K562 (cell line): Measurements from ENCODE around the gene FAM89B. TPM values are rescaled to one million over a fixed set of nuclear protein-coding genes. Genes with fewer than 3 reads are reported as not detected.

Experiments
- CHD4 ChIP-seq: fragments of 200-600 bp; sonication (generic); IDR thresholded peaks from 3 replicates; pipeline ENCODE4 v1.6.1; 2012; ENCODE audit warnings: low read depth, mild to moderate bottlenecking, mixed read lengths, low read length, inconsistent platforms; ENCODE audit not compliant: insufficient read depth, insufficient replicate concordance, poor library complexity, severe bottlenecking
- CREM ChIP-seq: IDR thresholded peaks from 2 replicates; pipeline ENCODE4 v1.6.1; 2014; ENCODE audit warnings: antibody characterized with exemption, low read depth
- FOXP1 ChIP-seq: sonication (generic); formaldehyde crosslinking; IDR thresholded peaks from 2 replicates; pipeline ENCODE4 v1.8.0; 2022; ENCODE audit warnings: mild to moderate bottlenecking, missing genetic modification reagents
- L3MBTL2 ChIP-seq: fragments of 450-650 bp; IDR thresholded peaks from 2 replicates; pipeline ENCODE4 v1.6.1; 2016; ENCODE audit warnings: mild to moderate bottlenecking, moderate library complexity
- MTA3 ChIP-seq: fragments of 450-650 bp; formaldehyde crosslinking; IDR thresholded peaks from 2 replicates; pipeline ENCODE4 v1.6.1; 2017; ENCODE audit warnings: mild to moderate bottlenecking, borderline replicate concordance
- MYBL2 ChIP-seq, 2 experiments: fragments of 450-650 bp in 1 of 2; sonication (generic) in 1 of 2; formaldehyde crosslinking in 1 of 2; IDR thresholded peaks; 2 replicates each; pipeline versions ENCODE4 v1.6.1 to v1.8.1; 2017 to 2022; ENCODE audit warnings: borderline replicate concordance in 1 of 2, inconsistent platforms in 1 of 2, low read depth in 1 of 2, mild to moderate bottlenecking in 1 of 2, missing genetic modification reagents in 1 of 2, moderate library complexity in 1 of 2
- RBM25 ChIP-seq: fragments of 200-400 bp; formaldehyde crosslinking; IDR thresholded peaks from 2 replicates; pipeline ENCODE4 v1.6.1; 2018; ENCODE audit warnings: low read length, low read depth, moderate library complexity; ENCODE audit not compliant: severe bottlenecking
- SRF ChIP-seq, 2 experiments: fragments of 250-450, 450-650 bp in 1 of 2; sonication (Bioruptor Pico) in 1 of 2; sonication (generic) in 1 of 2; formaldehyde crosslinking; IDR thresholded peaks; 2 replicates each; pipeline versions ENCODE4 v1.5.0 to v1.5.1; 2020 to 2022; ENCODE audit warnings: mild to moderate bottlenecking in 1 of 2, missing genetic modification reagents in 1 of 2
- ZNF133 ChIP-seq: fragments of 250-450 bp; sonication (Bioruptor Pico); IDR thresholded peaks from 2 replicates; pipeline ENCODE4 v1.4.0; 2020; ENCODE audit warnings: mild to moderate bottlenecking
- ZNF830 ChIP-seq: fragments of 250-450 bp; sonication (Bioruptor Pico); IDR thresholded peaks from 2 replicates; pipeline ENCODE4 v1.5.0; 2021; ENCODE audit warnings: mild to moderate bottlenecking
- ZSCAN29 ChIP-seq: fragments of 450-650 bp; IDR thresholded peaks from 2 replicates; pipeline ENCODE4 v1.6.1; 2017
- polyA plus RNA-seq, 8 experiments: library from polyadenylated mRNA; depleted of rRNA in 4 of 8; stranded (reverse) in 5 of 8; unstranded in 3 of 8; fragments of >200 nt; fragmentation: Nextera tagmentation in 2 of 8; fragmentation: Illumina TruSeq in 1 of 8; extraction: Ambion mirVana in 2 of 8; extraction: Trizol in 1 of 8; gene quantifications; 2 replicates each; pipeline versions ENCODE4 v1.2.1 to v1.2.3, GENCODE V29; 2011 to 2014; ENCODE audit warnings: inconsistent platforms in 1 of 8, missing spikeins in 1 of 8
- total RNA-seq, 7 experiments: library from RNA; depleted of rRNA in 6 of 7; stranded (reverse); fragments of >200 nt in 6 of 7; fragmentation: Illumina TruSeq in 2 of 7; extraction: Trizol in 2 of 7; gene quantifications; 2 replicates each; pipeline versions ENCODE4 v1.2.1 to v1.2.3, GENCODE V29; 2011 to 2021; ENCODE audit warnings: low replicate concordance in 1 of 7
- TF ChIP-seq, protein P1 (sequence below): fragments of 200-800 bp; sonication (Bioruptor generic); IDR thresholded peaks from 2 replicates; pipeline ENCODE4 v1.6.1; 2017; ENCODE audit warnings: missing genetic modification characterization, missing compliant biosample characterization
- TF ChIP-seq, protein P2 (sequence below), 2 experiments: IDR thresholded peaks in 1 of 2; conservative IDR thresholded peaks in 1 of 2; 2 replicates each; pipeline ENCODE4 v1.6.1; 2016; ENCODE audit warnings: low read depth in 2 of 2, mild to moderate bottlenecking in 1 of 2, missing compliant biosample characterization in 1 of 2, missing genetic modification characterization in 1 of 2, moderate library complexity in 1 of 2
- TF ChIP-seq, protein P3 (sequence below): fragments of 250-450 bp; sonication (Bioruptor Pico); IDR thresholded peaks from 2 replicates; pipeline ENCODE4 v1.8.0; 2021; ENCODE audit warnings: mild to moderate bottlenecking, moderate library complexity
- TF ChIP-seq, protein P4 (sequence below): fragments of 250-450 bp; sonication (Bioruptor Pico); IDR thresholded peaks from 2 replicates; pipeline ENCODE4 v1.4.0; 2020; ENCODE audit warnings: mild to moderate bottlenecking, moderate library complexity, borderline replicate concordance
- TF ChIP-seq, protein P5 (sequence below): sonication (generic); formaldehyde crosslinking; IDR thresholded peaks from 2 replicates; pipeline ENCODE4 v1.8.0; 2023; ENCODE audit warnings: mild to moderate bottlenecking, missing genetic modification reagents

Gene FAM89B
- total and polyA plus RNA-seq, 9 of the 15 experiments (the other 6 are each of a cell fraction or from before 2014, with no cell fraction given) = 0.32 to 27.6 (median 11.9) TPM

DNA sequence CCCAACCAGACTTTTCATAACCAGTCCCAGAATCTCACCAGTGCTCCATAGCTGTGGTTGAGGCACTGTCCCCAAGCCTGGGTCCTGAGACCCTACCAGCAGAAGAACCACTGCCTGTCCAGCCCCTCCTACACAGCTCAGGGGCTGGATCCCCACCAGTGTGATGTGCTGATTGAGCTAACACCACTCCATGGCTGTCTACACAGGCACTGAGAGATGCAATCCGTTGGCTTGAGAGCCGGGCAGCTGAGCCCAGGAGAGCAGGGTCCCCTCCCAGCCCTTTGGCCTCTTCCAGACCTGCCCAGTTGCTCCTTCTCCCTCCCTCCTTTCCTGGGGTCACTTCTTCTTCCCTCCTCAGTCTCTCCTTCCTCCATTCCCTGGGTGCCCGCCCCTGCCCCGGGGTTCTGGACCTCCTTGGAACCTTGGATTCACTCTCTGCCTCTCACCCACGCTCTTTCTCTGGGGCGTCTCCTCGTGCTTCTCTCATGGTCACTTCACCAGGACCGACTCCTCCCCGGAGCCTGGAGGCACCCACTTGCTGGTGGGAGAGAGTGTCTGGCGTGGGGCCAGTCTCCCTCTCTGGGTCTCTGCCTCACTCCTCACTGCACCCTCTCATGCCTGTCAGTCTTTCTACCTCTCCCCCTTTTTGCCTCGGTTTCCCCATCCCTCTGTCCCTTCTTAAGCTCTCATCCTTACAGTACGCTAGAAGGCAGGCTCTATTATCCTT, 48.2 kb upstream of the FAM89B start (continued):
- TF ChIP-seq, protein P1, sequence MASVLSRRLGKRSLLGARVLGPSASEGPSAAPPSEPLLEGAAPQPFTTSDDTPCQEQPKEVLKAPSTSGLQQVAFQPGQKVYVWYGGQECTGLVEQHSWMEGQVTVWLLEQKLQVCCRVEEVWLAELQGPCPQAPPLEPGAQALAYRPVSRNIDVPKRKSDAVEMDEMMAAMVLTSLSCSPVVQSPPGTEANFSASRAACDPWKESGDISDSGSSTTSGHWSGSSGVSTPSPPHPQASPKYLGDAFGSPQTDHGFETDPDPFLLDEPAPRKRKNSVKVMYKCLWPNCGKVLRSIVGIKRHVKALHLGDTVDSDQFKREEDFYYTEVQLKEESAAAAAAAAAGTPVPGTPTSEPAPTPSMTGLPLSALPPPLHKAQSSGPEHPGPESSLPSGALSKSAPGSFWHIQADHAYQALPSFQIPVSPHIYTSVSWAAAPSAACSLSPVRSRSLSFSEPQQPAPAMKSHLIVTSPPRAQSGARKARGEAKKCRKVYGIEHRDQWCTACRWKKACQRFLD (CRISPR knock-in tag) = no peak
- TF ChIP-seq, protein P2, sequence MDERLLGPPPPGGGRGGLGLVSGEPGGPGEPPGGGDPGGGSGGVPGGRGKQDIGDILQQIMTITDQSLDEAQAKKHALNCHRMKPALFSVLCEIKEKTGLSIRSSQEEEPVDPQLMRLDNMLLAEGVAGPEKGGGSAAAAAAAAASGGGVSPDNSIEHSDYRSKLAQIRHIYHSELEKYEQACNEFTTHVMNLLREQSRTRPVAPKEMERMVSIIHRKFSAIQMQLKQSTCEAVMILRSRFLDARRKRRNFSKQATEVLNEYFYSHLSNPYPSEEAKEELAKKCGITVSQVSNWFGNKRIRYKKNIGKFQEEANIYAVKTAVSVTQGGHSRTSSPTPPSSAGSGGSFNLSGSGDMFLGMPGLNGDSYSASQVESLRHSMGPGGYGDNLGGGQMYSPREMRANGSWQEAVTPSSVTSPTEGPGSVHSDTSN (CRISPR knock-in tag; IDR thresholded peaks at IDR 0.05; ENCODE audit: low read depth) = no peak
- TF ChIP-seq, protein P2 (tag; conservative IDR thresholded peaks at IDR 0.05; ENCODE audit: low read depth) = 0 out of 2 replicates have a peak, but pooled peaks have one; percentile 6
- TF ChIP-seq, protein P3, sequence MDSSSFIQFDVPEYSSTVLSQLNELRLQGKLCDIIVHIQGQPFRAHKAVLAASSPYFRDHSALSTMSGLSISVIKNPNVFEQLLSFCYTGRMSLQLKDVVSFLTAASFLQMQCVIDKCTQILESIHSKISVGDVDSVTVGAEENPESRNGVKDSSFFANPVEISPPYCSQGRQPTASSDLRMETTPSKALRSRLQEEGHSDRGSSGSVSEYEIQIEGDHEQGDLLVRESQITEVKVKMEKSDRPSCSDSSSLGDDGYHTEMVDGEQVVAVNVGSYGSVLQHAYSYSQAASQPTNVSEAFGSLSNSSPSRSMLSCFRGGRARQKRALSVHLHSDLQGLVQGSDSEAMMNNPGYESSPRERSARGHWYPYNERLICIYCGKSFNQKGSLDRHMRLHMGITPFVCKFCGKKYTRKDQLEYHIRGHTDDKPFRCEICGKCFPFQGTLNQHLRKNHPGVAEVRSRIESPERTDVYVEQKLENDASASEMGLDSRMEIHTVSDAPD (CRISPR knock-in tag) = no peak
- TF ChIP-seq ZSCAN29 (peak; percentile 75), CREM (no peak), ZNF830 (no peak), SRF (CRISPR knock-in tag; IDR thresholded peaks at IDR 0.05) (no peak), ZNF133 (CRISPR knock-in tag) (no peak), L3MBTL2 (0 out of 2 replicates have a peak, but pooled peaks have one; percentile 41), CHD4 (no peak), RBM25 (no peak), MYBL2 (IDR thresholded peaks at IDR 0.05; ENCODE audit: low read depth) (no peak), MYBL2 (CRISPR knock-in tag; IDR thresholded peaks at IDR 0.05; ENCODE audit: borderline replicate concordance) (no peak), MTA3 (0 out of 2 replicates have a peak, but pooled peaks have one; percentile 33), FOXP1 (CRISPR knock-in tag) (no peak)
- TF ChIP-seq, protein P4, sequence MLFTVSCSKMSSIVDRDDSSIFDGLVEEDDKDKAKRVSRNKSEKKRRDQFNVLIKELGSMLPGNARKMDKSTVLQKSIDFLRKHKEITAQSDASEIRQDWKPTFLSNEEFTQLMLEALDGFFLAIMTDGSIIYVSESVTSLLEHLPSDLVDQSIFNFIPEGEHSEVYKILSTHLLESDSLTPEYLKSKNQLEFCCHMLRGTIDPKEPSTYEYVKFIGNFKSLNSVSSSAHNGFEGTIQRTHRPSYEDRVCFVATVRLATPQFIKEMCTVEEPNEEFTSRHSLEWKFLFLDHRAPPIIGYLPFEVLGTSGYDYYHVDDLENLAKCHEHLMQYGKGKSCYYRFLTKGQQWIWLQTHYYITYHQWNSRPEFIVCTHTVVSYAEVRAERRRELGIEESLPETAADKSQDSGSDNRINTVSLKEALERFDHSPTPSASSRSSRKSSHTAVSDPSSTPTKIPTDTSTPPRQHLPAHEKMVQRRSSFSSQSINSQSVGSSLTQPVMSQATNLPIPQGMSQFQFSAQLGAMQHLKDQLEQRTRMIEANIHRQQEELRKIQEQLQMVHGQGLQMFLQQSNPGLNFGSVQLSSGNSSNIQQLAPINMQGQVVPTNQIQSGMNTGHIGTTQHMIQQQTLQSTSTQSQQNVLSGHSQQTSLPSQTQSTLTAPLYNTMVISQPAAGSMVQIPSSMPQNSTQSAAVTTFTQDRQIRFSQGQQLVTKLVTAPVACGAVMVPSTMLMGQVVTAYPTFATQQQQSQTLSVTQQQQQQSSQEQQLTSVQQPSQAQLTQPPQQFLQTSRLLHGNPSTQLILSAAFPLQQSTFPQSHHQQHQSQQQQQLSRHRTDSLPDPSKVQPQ (CRISPR knock-in tag) = no peak
- TF ChIP-seq, protein P5, sequence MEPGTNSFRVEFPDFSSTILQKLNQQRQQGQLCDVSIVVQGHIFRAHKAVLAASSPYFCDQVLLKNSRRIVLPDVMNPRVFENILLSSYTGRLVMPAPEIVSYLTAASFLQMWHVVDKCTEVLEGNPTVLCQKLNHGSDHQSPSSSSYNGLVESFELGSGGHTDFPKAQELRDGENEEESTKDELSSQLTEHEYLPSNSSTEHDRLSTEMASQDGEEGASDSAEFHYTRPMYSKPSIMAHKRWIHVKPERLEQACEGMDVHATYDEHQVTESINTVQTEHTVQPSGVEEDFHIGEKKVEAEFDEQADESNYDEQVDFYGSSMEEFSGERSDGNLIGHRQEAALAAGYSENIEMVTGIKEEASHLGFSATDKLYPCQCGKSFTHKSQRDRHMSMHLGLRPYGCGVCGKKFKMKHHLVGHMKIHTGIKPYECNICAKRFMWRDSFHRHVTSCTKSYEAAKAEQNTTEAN = no peak
